Smooth muscle cell (in vitro differentiated cells): ENCODE measurements around the gene IER2. TPM values are rescaled to one million over a fixed set of nuclear protein-coding genes. Genes with fewer than 3 reads are reported as not detected.
A peak's percentile ranks its signal among the peaks of the same experiment; 100 is the strongest.
"Not testable (repeated sequence)": the region's sequence is repeated elsewhere in the genome, so short reads cannot be mapped to it uniquely, and the experiment has no call there.

ENCODE experiments used
- DNase-seq: peaks from one replicate; lab custom pipeline; 2025; ENCODE audit not compliant: unreplicated experiment; lab: John Stamatoyannopoulos, UW
- H2AFZ ChIP-seq: fragments of 200-600 bp; sonication (generic); 2 replicates; pipeline ENCODE4 v1.6.0; 2016; ENCODE audit warnings: antibody characterized with exemption, low read depth, mild to moderate bottlenecking
- H3F3A ChIP-seq: fragments of 200-600 bp; sonication (generic); 2 replicates; pipeline ENCODE4 v1.6.0; 2017; ENCODE audit warnings: antibody characterized with exemption, low read depth
- H3K27ac ChIP-seq: fragments of 200-600 bp; sonication (generic); 2 replicates; pipeline ENCODE4 v1.5.1; 2016; ENCODE audit warnings: low read depth, mild to moderate bottlenecking
- H3K27me3 ChIP-seq: fragments of 200-600 bp; sonication (generic); 2 replicates; pipeline ENCODE4 v1.6.1; 2016; ENCODE audit warnings: low read depth, mild to moderate bottlenecking
- H3K36me3 ChIP-seq: fragments of 200-600 bp; sonication (generic); 2 replicates; pipeline ENCODE4 v1.5.1; 2016; ENCODE audit warnings: low read depth
- H3K4me1 ChIP-seq: fragments of 200-600 bp; sonication (generic); 2 replicates; pipeline ENCODE4 v1.5.1; 2016; ENCODE audit warnings: low read depth
- H3K4me2 ChIP-seq: fragments of 200-600 bp; sonication (generic); 2 replicates; pipeline ENCODE4 v1.6.0; 2016; ENCODE audit warnings: mild to moderate bottlenecking
- H3K4me3 ChIP-seq: fragments of 200-600 bp; sonication (generic); 2 replicates; pipeline ENCODE4 v1.5.1; 2016; ENCODE audit warnings: mild to moderate bottlenecking
- H3K79me2 ChIP-seq: fragments of 200-600 bp; sonication (generic); 2 replicates; pipeline ENCODE4 v1.6.0; 2016; ENCODE audit warnings: low read depth, mild to moderate bottlenecking
- H3K9ac ChIP-seq: fragments of 200-600 bp; sonication (generic); 2 replicates; pipeline ENCODE4 v1.6.0; 2016; ENCODE audit warnings: low read depth
- H3K9me3 ChIP-seq: fragments of 200-600 bp; sonication (generic); replicated peaks from 2 replicates; pipeline ENCODE4 v1.5.1; 2016; ENCODE audit warnings: low read depth
- H4K20me1 ChIP-seq: fragments of 200-600 bp; sonication (generic); 2 replicates; pipeline ENCODE4 v1.6.0; 2016; ENCODE audit warnings: low read depth
- WGBS: methylation state at CpG from one replicate; pipeline ENCODE4 v1.1.7; 2016; ENCODE audit warnings: low lambda C conversion rate; 5-methylcytosine and 5-hydroxymethylcytosine counted together
- polyA plus RNA-seq: library from polyadenylated mRNA; unstranded; fragments of >200 nt; fragmentation: Nextera tagmentation; extraction: Ambion mirVana; gene quantifications from 2 replicates; pipeline ENCODE4 v1.2.1, GENCODE V29; 2016
- total RNA-seq: library from RNA; depleted of rRNA; stranded (reverse); fragments of >200 nt; gene quantifications from 2 replicates; pipeline ENCODE4 v1.2.3, GENCODE V29; 2014
- TF ChIP-seq, protein P1 (sequence below): fragments of 200-600 bp; sonication (generic); IDR thresholded peaks from 2 replicates; pipeline ENCODE4 v1.5.1; 2017; ENCODE audit warnings: borderline replicate concordance, mild to moderate bottlenecking, antibody characterized with exemption; ENCODE audit not compliant: insufficient read depth, poor library complexity, severe bottlenecking

The IER2 gene
- total and polyA plus RNA-seq, 2 experiments from 2014 or later, result 118 to 766 TPM

DNA sequence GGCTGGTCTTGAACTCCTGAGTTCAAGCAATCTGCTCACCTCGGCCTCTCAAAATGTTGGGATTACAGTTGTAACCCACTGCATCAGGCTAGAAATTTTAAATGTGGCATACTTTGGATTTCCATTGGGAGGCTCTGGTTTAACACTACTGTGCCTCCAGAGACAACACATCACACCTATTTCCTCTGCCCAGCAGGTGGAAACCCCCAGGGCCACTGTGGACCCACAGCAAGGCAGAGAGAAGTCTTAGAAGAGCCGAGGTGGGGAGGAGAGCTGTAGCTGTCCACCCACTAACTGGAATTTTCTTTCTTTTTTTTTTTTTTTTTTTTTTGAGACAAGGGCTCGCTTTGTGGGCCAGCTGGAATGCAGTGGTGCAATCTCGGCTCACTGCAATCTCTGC, 39.4 kb downstream of the IER2 start:
- 70% methylated on average over 4 of the region's 4 CpGs for WGBS
- no peaks in the 10 kb centered on the region for H3K4me1 ChIP-seq
- no peaks in the 10 kb centered on the region for H3K9me3 ChIP-seq
- no peak overlapping the region for H2AFZ ChIP-seq
- no peak overlapping the region for H3K4me3 ChIP-seq
- no peaks in the 10 kb centered on the region for H3K79me2 ChIP-seq
- TF ChIP-seq, protein P1, sequence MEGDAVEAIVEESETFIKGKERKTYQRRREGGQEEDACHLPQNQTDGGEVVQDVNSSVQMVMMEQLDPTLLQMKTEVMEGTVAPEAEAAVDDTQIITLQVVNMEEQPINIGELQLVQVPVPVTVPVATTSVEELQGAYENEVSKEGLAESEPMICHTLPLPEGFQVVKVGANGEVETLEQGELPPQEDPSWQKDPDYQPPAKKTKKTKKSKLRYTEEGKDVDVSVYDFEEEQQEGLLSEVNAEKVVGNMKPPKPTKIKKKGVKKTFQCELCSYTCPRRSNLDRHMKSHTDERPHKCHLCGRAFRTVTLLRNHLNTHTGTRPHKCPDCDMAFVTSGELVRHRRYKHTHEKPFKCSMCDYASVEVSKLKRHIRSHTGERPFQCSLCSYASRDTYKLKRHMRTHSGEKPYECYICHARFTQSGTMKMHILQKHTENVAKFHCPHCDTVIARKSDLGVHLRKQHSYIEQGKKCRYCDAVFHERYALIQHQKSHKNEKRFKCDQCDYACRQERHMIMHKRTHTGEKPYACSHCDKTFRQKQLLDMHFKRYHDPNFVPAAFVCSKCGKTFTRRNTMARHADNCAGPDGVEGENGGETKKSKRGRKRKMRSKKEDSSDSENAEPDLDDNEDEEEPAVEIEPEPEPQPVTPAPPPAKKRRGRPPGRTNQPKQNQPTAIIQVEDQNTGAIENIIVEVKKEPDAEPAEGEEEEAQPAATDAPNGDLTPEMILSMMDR, result no peak
- H3K36me3 ChIP-seq, result no peaks in the 10 kb centered on the region
- no peaks in the 10 kb centered on the region for H3F3A ChIP-seq
- no peak overlapping the region for H3K27ac ChIP-seq
- H3K27me3 ChIP-seq, result no peaks in the 10 kb centered on the region
- H3K4me2 ChIP-seq, result no peak overlapping the region
- no peak for DNase-seq
- H4K20me1 ChIP-seq, result no peaks in the 10 kb centered on the region
- no peak overlapping the region for H3K9ac ChIP-seq

DNA sequence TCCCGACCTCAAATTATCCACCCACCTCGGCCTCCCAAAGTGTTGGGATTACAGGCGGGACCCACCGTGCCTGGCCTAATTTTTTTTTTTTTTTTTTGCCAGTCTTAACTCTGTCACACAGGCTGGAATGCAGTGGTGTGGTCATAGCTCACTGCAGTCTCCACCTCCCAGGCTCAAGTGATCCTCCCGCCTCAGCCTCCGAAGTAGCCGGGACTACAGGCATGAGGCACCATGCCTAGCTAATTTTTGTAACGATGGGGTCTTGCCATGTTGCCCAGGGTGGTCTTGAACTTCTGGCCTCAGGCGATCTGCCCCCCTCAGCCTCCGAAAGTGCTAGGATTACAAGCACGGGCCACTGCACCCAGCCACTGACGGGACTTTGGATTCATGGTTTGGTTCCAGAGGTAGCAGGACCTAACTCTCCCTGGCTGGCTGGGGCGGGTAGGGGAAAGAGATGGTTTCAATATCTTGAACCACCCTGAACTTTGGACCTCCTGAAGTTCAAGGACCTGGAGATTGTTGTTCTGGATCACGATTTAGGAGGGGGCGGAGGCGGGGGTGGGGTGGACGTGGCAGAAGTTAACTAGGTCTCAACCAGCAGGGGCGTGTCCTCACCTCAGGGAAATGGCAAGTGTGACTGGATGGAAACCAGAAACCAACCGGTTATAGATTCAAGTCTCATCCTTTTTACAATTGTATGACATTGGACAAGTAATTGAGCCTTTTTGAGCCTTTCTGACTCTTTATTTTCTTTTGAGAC, 40.8 kb downstream of the IER2 start:
- TF ChIP-seq, protein P1, result no peak
- Histone ChIP-seq H3K79me2 (no peaks in the 10 kb centered on the region), H3K9me3 (no peaks in the 10 kb centered on the region), H3F3A (no peaks in the 10 kb centered on the region), H3K4me3 (no peak overlapping the region), H3K27ac (no peak overlapping the region), H3K36me3 (no peaks in the 10 kb centered on the region), H3K9ac (no peak overlapping the region), H2AFZ (no peak overlapping the region), H3K4me1 (no peaks in the 10 kb centered on the region), H3K27me3 (no peaks in the 10 kb centered on the region), H3K4me2 (no peak overlapping the region), H4K20me1 (no peaks in the 10 kb centered on the region)
- DNase-seq, result no peak
- WGBS, result 78% methylated on average over 19 of the region's 19 CpGs

DNA sequence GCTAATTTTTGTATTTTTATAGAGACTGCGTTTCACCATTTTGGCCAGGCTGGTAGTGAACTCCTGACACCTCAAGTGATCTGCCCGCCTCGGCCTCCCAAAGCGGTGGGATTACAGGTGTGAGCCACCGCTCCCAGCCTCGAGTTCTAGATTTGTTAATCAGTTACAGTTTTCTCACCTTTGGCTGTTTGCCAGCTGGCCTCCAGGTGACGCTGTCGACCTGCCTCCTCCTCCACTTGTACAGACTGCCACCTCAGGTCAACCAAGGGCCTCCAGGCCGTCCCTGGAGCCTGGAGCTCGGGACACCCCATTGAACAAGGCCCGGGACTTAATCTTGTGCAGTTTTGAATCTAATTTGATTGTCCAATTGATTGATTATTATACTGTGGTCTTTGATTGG, 45.5 kb downstream of the IER2 start:
- Histone ChIP-seq H3K4me2 (no peak overlapping the region), H3K9me3 (no peaks in the 10 kb centered on the region), H4K20me1 (no peaks in the 10 kb centered on the region), H3K4me3 (no peak overlapping the region), H3F3A (no peaks in the 10 kb centered on the region), H2AFZ (no peak overlapping the region), H3K36me3 (no peaks in the 10 kb centered on the region), H3K27ac (no peak overlapping the region), H3K9ac (no peak overlapping the region), H3K79me2 (no peaks in the 10 kb centered on the region), H3K27me3 (no peaks in the 10 kb centered on the region), H3K4me1 (no peaks in the 10 kb centered on the region)
- WGBS, result 61% methylated on average over 11 of the region's 11 CpGs
- TF ChIP-seq, protein P1, result peak; percentile 16
- no peak for DNase-seq

DNA sequence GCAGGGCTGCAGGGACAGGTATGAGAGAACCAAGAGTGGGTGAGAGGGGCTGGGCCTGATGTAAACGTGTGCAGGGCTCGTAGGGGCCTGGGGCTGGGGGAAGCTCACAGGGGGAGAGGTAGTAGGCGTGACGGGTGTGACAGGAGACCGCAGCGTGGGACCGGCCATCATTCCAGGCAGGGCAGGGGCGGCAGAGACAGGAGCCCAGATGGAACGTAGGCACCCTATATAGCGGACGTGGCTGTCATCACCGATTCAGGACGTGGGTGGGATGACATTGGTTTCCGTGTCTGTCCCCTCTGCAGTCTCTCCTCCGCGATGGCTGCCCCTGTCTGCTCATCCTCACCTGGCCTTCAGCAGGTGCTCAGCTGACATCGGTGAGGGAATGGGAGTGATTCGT, 48.4 kb downstream of the IER2 start:
- no peak for DNase-seq
- TF ChIP-seq, protein P1, result no peak
- Histone ChIP-seq H3K4me2 (no peak overlapping the region), H3K27ac (no peak overlapping the region), H3K4me1 (no peaks in the 10 kb centered on the region), H2AFZ (no peak overlapping the region), H3K27me3 (no peaks in the 10 kb centered on the region), H3K9me3 (no peaks in the 10 kb centered on the region), H3K9ac (no peak overlapping the region), H3K79me2 (no peaks in the 10 kb centered on the region), H3F3A (no peaks in the 10 kb centered on the region), H3K36me3 (no peaks in the 10 kb centered on the region), H3K4me3 (no peak overlapping the region), H4K20me1 (no peaks in the 10 kb centered on the region)
- 83% methylated on average over 10 of the region's 18 CpGs for WGBS

DNA sequence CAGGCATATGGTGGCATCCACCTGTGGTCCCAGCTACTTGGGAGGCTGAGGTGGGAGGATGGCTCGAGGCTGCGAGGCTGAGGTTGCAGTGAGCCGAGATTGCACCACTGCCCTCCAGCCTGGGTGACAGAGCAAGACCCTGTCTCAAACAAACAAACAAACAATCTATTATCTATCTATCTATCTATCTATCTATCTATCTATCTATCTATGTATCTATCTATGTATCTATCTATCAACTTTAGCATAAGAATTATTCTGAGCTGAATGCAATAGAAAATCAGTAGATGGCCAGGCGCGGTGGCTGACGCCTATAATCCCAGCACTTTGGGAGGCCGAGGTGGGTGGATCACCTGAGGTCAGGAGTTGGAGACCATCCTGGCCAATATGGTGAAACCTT, 51.9 kb downstream of the IER2 start:
- not testable (repeated sequence) for H3K9ac ChIP-seq, H3K4me3 ChIP-seq, H3K27ac ChIP-seq, H4K20me1 ChIP-seq, DNase-seq, H2AFZ ChIP-seq, H3K4me1 ChIP-seq, H3K36me3 ChIP-seq, H3K4me2 ChIP-seq, H3K79me2 ChIP-seq, H3F3A ChIP-seq, H3K9me3 ChIP-seq, H3K27me3 ChIP-seq
- 95% methylated on average over 7 of the region's 7 CpGs for WGBS
